A549 (cell line): ENCODE results near the gene KIF1B. TPM values are rescaled to one million over a fixed set of nuclear protein-coding genes. Genes with fewer than 3 reads are reported as not detected.

Source experiments
- ATAC-seq, 2 experiments: fragments of 200-7000 bp in 1 of 2; fragments of >200 bp in 1 of 2; cut with Nextera tagmentation in 1 of 2; cut with Tn5 transposase in 1 of 2; 3 replicates each; pipeline versions ENCODE4 v1.8.0 to v1.9.1; 2018 to 2020; ENCODE audit warnings: mild to moderate bottlenecking in 1 of 2, moderate library complexity in 1 of 2
- CTCF ChIA-PET: fragments of 300-600 bp; sonication (Branson Sonifier 250); formaldehyde crosslinking; extraction: SDS; loops from one replicate; lab custom pipeline; 2021; ENCODE audit warnings: antibody characterized with exemption, inconsistent platforms; lab: Yijun Ruan, JAX
- POLR2A ChIA-PET: fragments of 350-600 bp; formaldehyde crosslinking; extraction: SDS; loops from one replicate; lab custom pipeline; 2021; ENCODE audit warnings: antibody characterized with exemption, inconsistent platforms; lab: Yijun Ruan, JAX
- DNase-seq, 2 experiments: peaks; one replicate each; pipeline versions ENCODE4 v3.0.0 to v3.0.0-alpha.2; 2011 to 2016; ENCODE audit warnings: low read depth in 1 of 2, low spot score in 1 of 2
- FAIRE-seq: peaks from 2 replicates; lab custom pipeline; 2011; peaks lifted over from hg19 to GRCh38; lab: Jason Lieb, UNC
- H3K27ac ChIP-seq, 2 experiments: fragments of >200 bp; sonication (Bioruptor Twin); formaldehyde crosslinking; 3 replicates each; pipeline ENCODE4 v1.5.1; 2016 to 2017
- H3K4me1 ChIP-seq: fragments of >200 bp; sonication (Bioruptor Twin); formaldehyde crosslinking; 3 replicates; pipeline ENCODE4 v1.6.1; 2016
- H3K4me2 ChIP-seq: fragments of >200 bp; sonication (Bioruptor Twin); formaldehyde crosslinking; 3 replicates; pipeline ENCODE4 v1.6.1; 2016
- H3K4me3 ChIP-seq: fragments of >200 bp; sonication (Bioruptor Twin); formaldehyde crosslinking; 3 replicates; pipeline ENCODE4 v1.5.1; 2016
- H3K9me3 ChIP-seq: fragments of >200 bp; sonication (Bioruptor Twin); formaldehyde crosslinking; 3 replicates; pipeline ENCODE4 v1.6.1; 2016
- BHLHE40 ChIP-seq: IDR thresholded peaks from 2 replicates; pipeline ENCODE4 v1.6.1; 2012; ENCODE audit warnings: low read depth, low read length, inconsistent platforms
- CBX8 ChIP-seq: fragments of 200-600 bp; sonication (generic); IDR thresholded peaks from 2 replicates; pipeline ENCODE4 v1.6.1; 2016
- CEBPB ChIP-seq, 2 experiments: fragments of >200 bp in 1 of 2; sonication (Bioruptor Twin) in 1 of 2; formaldehyde crosslinking in 1 of 2; IDR thresholded peaks; 2 replicates each; pipeline ENCODE4 v1.6.1; 2012 to 2016
- CHD2 ChIP-seq: fragments of 150-350 bp; IDR thresholded peaks from 2 replicates; pipeline ENCODE4 v1.6.1; 2014; ENCODE audit warnings: low read length; ENCODE audit not compliant: partially characterized antibody
- EHF ChIP-seq: fragments of 250-450 bp; sonication (Bioruptor Pico); IDR thresholded peaks from 2 replicates; pipeline ENCODE4 v1.5.0; 2020; ENCODE audit warnings: mild to moderate bottlenecking
- EHMT2 ChIP-seq: fragments of 200-600 bp; sonication (generic); IDR thresholded peaks from 2 replicates; pipeline ENCODE4 v1.6.1; 2016; ENCODE audit warnings: antibody characterized with exemption, low read depth, mild to moderate bottlenecking, moderate library complexity
- EP300 ChIP-seq, 2 experiments: fragments of >200 bp; sonication (Bioruptor Twin); formaldehyde crosslinking; IDR thresholded peaks; 2 replicates in 1 of 2; 3 replicates in 1 of 2; pipeline ENCODE4 v1.6.1; 2016 to 2017
- ESRRA ChIP-seq: fragments of 150-350 bp; IDR thresholded peaks from 2 replicates; pipeline ENCODE4 v1.6.1; 2014; ENCODE audit warnings: mild to moderate bottlenecking, low read length, borderline replicate concordance
- FOXS1 ChIP-seq: fragments of 250-450 bp; sonication (Bioruptor Pico); IDR thresholded peaks from 2 replicates; pipeline ENCODE4 v1.5.0; 2020; ENCODE audit warnings: mild to moderate bottlenecking, moderate library complexity
- GATA3 ChIP-seq: IDR thresholded peaks from 2 replicates; pipeline ENCODE4 v1.6.1; 2012; ENCODE audit warnings: borderline replicate concordance
- HOXA7 ChIP-seq: fragments of 250-450 bp; sonication (Bioruptor Pico); IDR thresholded peaks from 2 replicates; pipeline ENCODE4 v1.5.0; 2020; ENCODE audit warnings: mild to moderate bottlenecking, moderate library complexity
- HOXB5 ChIP-seq: fragments of 250-450 bp; sonication (Bioruptor Pico); IDR thresholded peaks from 2 replicates; pipeline ENCODE4 v1.5.0; 2020; ENCODE audit warnings: mild to moderate bottlenecking, moderate library complexity
- JUNB ChIP-seq: fragments of >200 bp; sonication (Bioruptor Twin); formaldehyde crosslinking; IDR thresholded peaks from 2 replicates; pipeline ENCODE4 v1.6.1; 2016
- KDM1A ChIP-seq: fragments of 200-600 bp; sonication (generic); IDR thresholded peaks from 2 replicates; pipeline ENCODE4 v1.6.1; 2016; ENCODE audit warnings: low read depth, mild to moderate bottlenecking
- MYC ChIP-seq: IDR thresholded peaks from 2 replicates; pipeline ENCODE4 v1.6.1; 2012; ENCODE audit warnings: mild to moderate bottlenecking, inconsistent platforms, low read length, improper control_type of control experiment, borderline replicate concordance
- NFE2L2 ChIP-seq: fragments of 150-350 bp; conservative IDR thresholded peaks from 2 replicates; pipeline ENCODE4 v1.6.1; 2014; ENCODE audit warnings: low read length
- PHF8 ChIP-seq: fragments of 200-600 bp; sonication (generic); IDR thresholded peaks from 2 replicates; pipeline ENCODE4 v1.6.1; 2016; ENCODE audit warnings: low read depth, mild to moderate bottlenecking, antibody characterized with exemption, moderate library complexity, borderline replicate concordance
- POLR2A ChIP-seq: IDR thresholded peaks from 2 replicates; pipeline ENCODE4 v1.6.1; 2012; ENCODE audit warnings: mild to moderate bottlenecking, low read length
- POLR2AphosphoS2 ChIP-seq: conservative IDR thresholded peaks from 2 replicates; pipeline ENCODE4 v1.6.1; 2012; ENCODE audit warnings: low read length, improper control_type of control experiment, inconsistent platforms
- RARB ChIP-seq: fragments of 250-450 bp; sonication (Bioruptor Pico); IDR thresholded peaks from 2 replicates; pipeline ENCODE4 v1.8.0; 2021; ENCODE audit warnings: mild to moderate bottlenecking, moderate library complexity
- SMC3 ChIP-seq: fragments of >200 bp; sonication (Bioruptor Twin); formaldehyde crosslinking; IDR thresholded peaks from 3 replicates; pipeline ENCODE4 v1.6.1; 2018; ENCODE audit warnings: inconsistent platforms
- SREBF2 ChIP-seq: fragments of 450-650 bp; IDR thresholded peaks from 2 replicates; pipeline ENCODE4 v1.6.1; 2014; ENCODE audit warnings: mild to moderate bottlenecking, moderate library complexity
- ZC3H11A ChIP-seq: fragments of 450-650 bp; IDR thresholded peaks from 2 replicates; pipeline ENCODE4 v1.6.1; 2014; ENCODE audit warnings: antibody characterized with exemption, mild to moderate bottlenecking
- ZFP36 ChIP-seq: fragments of 450-650 bp; IDR thresholded peaks from 2 replicates; pipeline ENCODE4 v1.6.1; 2014; ENCODE audit warnings: borderline replicate concordance; ENCODE audit not compliant: partially characterized antibody
- ZNF302 ChIP-seq: fragments of 250-450 bp; sonication (Bioruptor Pico); IDR thresholded peaks from 2 replicates; pipeline ENCODE4 v1.9.0; 2021; ENCODE audit warnings: inconsistent platforms, mild to moderate bottlenecking, moderate library complexity
- WGBS: methylation state at CpG from one replicate; pipeline ENCODE4 v1.1.6; 2017; ENCODE audit errors: missing lambda C conversion rate; 5-methylcytosine and 5-hydroxymethylcytosine counted together
- polyA plus RNA-seq, 4 experiments: library from polyadenylated mRNA; depleted of rRNA in 3 of 4; stranded (reverse); fragments of >200 nt; fragmentation: RNase III in 1 of 4; extraction: RNeasy Plus Mini Kit Qiagen cat#74134 plus additional on column Dnase treatment in 1 of 4; gene quantifications; 2 replicates in 3 of 4; 3 replicates in 1 of 4; pipeline ENCODE4 v1.2.3, GENCODE V29; 2011 to 2017
- TF ChIP-seq, protein P1 (sequence below): fragments of 200-600 bp; sonication (generic); IDR thresholded peaks from 2 replicates; pipeline ENCODE4 v1.6.1; 2016; ENCODE audit warnings: antibody characterized with exemption, mild to moderate bottlenecking, moderate library complexity
- TF ChIP-seq, protein P2 (sequence below): IDR thresholded peaks from 2 replicates; pipeline ENCODE4 v1.6.1; 2012
- TF ChIP-seq, protein P3 (sequence below): IDR thresholded peaks from 2 replicates; pipeline ENCODE4 v1.6.1; 2012; ENCODE audit warnings: low read depth, borderline replicate concordance
- TF ChIP-seq, protein P4 (sequence below): fragments of >200 bp; sonication (Bioruptor Twin); formaldehyde crosslinking; IDR thresholded peaks from 3 replicates; pipeline ENCODE4 v1.5.1; 2016
- TF ChIP-seq, protein P5 (sequence below): fragments of 150-350 bp; IDR thresholded peaks from 2 replicates; pipeline ENCODE4 v1.6.1; 2014; ENCODE audit warnings: low read depth, mild to moderate bottlenecking, low read length

The KIF1B gene
- polyA plus RNA-seq, 2 of the 4 experiments (the other 2 are of a cell fraction) = 9.8 to 18.3 TPM

GRCh38 chr1:10245674-10246073, 35.3 kb downstream of the KIF1B start:
- DNase-seq = no peak
- FAIRE-seq = no peak
- WGBS = 79% methylated on average over 3 of the region's 3 CpGs
- H3K4me3 ChIP-seq = no peak overlapping the region
- H3K9me3 ChIP-seq = no peaks in the 10 kb centered on the region
- H3K4me1 ChIP-seq = no peaks in the 10 kb centered on the region
- no peak for ATAC-seq
- no peak overlapping the region for H3K4me2 ChIP-seq
- CTCF ChIA-PET = no interaction called here
- POLR2A ChIA-PET = no interaction called here
- H3K27ac ChIP-seq = no peak overlapping the region
- TF ChIP-seq BHLHE40 (no peak), HOXB5 (CRISPR knock-in tag) (no peak), ZFP36 (no peak), NFE2L2 (no peak), ZC3H11A (no peak), CBX8 (no peak), PHF8 (no peak), SMC3 (no peak), RARB (no peak), CHD2 (no peak), KDM1A (no peak), POLR2AphosphoS2 (no peak), ESRRA (no peak), POLR2A (no peak), GATA3 (no peak)
- TF ChIP-seq, protein P1, sequence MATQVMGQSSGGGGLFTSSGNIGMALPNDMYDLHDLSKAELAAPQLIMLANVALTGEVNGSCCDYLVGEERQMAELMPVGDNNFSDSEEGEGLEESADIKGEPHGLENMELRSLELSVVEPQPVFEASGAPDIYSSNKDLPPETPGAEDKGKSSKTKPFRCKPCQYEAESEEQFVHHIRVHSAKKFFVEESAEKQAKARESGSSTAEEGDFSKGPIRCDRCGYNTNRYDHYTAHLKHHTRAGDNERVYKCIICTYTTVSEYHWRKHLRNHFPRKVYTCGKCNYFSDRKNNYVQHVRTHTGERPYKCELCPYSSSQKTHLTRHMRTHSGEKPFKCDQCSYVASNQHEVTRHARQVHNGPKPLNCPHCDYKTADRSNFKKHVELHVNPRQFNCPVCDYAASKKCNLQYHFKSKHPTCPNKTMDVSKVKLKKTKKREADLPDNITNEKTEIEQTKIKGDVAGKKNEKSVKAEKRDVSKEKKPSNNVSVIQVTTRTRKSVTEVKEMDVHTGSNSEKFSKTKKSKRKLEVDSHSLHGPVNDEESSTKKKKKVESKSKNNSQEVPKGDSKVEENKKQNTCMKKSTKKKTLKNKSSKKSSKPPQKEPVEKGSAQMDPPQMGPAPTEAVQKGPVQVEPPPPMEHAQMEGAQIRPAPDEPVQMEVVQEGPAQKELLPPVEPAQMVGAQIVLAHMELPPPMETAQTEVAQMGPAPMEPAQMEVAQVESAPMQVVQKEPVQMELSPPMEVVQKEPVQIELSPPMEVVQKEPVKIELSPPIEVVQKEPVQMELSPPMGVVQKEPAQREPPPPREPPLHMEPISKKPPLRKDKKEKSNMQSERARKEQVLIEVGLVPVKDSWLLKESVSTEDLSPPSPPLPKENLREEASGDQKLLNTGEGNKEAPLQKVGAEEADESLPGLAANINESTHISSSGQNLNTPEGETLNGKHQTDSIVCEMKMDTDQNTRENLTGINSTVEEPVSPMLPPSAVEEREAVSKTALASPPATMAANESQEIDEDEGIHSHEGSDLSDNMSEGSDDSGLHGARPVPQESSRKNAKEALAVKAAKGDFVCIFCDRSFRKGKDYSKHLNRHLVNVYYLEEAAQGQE = no peak
- TF ChIP-seq, protein P2, sequence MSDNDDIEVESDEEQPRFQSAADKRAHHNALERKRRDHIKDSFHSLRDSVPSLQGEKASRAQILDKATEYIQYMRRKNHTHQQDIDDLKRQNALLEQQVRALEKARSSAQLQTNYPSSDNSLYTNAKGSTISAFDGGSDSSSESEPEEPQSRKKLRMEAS = no peak
- TF ChIP-seq, protein P3, sequence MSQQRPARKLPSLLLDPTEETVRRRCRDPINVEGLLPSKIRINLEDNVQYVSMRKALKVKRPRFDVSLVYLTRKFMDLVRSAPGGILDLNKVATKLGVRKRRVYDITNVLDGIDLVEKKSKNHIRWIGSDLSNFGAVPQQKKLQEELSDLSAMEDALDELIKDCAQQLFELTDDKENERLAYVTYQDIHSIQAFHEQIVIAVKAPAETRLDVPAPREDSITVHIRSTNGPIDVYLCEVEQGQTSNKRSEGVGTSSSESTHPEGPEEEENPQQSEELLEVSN = no peak
- TF ChIP-seq, protein P4, sequence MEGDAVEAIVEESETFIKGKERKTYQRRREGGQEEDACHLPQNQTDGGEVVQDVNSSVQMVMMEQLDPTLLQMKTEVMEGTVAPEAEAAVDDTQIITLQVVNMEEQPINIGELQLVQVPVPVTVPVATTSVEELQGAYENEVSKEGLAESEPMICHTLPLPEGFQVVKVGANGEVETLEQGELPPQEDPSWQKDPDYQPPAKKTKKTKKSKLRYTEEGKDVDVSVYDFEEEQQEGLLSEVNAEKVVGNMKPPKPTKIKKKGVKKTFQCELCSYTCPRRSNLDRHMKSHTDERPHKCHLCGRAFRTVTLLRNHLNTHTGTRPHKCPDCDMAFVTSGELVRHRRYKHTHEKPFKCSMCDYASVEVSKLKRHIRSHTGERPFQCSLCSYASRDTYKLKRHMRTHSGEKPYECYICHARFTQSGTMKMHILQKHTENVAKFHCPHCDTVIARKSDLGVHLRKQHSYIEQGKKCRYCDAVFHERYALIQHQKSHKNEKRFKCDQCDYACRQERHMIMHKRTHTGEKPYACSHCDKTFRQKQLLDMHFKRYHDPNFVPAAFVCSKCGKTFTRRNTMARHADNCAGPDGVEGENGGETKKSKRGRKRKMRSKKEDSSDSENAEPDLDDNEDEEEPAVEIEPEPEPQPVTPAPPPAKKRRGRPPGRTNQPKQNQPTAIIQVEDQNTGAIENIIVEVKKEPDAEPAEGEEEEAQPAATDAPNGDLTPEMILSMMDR = no peak
- TF ChIP-seq, all 56 proteins: peak for 0

GRCh38 chr1:10249808-10250457, 39.6 kb downstream of the KIF1B start:
- TF ChIP-seq HOXA7 (CRISPR knock-in tag) (no peak), EHF (no peak), SREBF2 (no peak), SMC3 (no peak), POLR2A (no peak), MYC (no peak), JUNB (no peak), CEBPB (IDR thresholded peaks at IDR 0.05) (no peak), EP300 (IDR thresholded peaks at IDR 0.05) (no peak), EHMT2 (no peak), CHD2 (no peak), ZNF302 (no peak), PHF8 (no peak), FOXS1 (no peak)
- TF ChIP-seq, protein P5, sequence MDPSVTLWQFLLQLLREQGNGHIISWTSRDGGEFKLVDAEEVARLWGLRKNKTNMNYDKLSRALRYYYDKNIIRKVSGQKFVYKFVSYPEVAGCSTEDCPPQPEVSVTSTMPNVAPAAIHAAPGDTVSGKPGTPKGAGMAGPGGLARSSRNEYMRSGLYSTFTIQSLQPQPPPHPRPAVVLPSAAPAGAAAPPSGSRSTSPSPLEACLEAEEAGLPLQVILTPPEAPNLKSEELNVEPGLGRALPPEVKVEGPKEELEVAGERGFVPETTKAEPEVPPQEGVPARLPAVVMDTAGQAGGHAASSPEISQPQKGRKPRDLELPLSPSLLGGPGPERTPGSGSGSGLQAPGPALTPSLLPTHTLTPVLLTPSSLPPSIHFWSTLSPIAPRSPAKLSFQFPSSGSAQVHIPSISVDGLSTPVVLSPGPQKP = no peak
- TF ChIP-seq, protein P2 = no peak
- Histone ChIP-seq H3K9me3 (no peaks in the 10 kb centered on the region), H3K4me2 (no peak overlapping the region), H3K4me1 (peaks cover 8% of the 10 kb centered on the region; the same call in 1 of the 3 replicates), H3K4me3 (no peak overlapping the region), H3K27ac (no peak overlapping the region)
- DNase-seq (no peak), ATAC-seq (no peak), FAIRE-seq (no peak)
- ChIA-PET CTCF (interaction anchor here (0.8 to 1.0 kb wide), 2 partner anchors 34 to 40 kb away, joined by 4 read pairs; partner anchors contain the start of gene KIF1B), POLR2A (no interaction called here)
- WGBS = 95% methylated on average over 12 of the region's 12 CpGs
